ENCODE results near the gene GFRA4.

The GFRA4 gene

GRCh38 chr20:3663031-3663701, at the start of gene GFRA4:
TSS of gene GFRA4 (minus strand) at chr20:3663399. CDS start at chr20:3663399, 0 bp downstream.
- no peak for DNase-seq (ENCODE audit: low read depth in 2 of 2)

GRCh38 chr20:3712279-3712873, 49.2 kb upstream of the GFRA4 start, which contains the start of gene SIGLEC1:
TSS of gene SIGLEC1 (minus strand) at chr20:3712600. CDS start at chr20:3707128, 5,472 bp downstream.
- no peak for DNase-seq (ENCODE audit: low read depth in 2 of 2)

GRCh38 chr20:3711484-3711941, 48.3 kb upstream of the GFRA4 start:
- no peak for DNase-seq (ENCODE audit: low read depth in 2 of 2)

GRCh38 chr20:3710703-3711483, 47.7 kb upstream of the GFRA4 start:
- DNase-seq (ENCODE audit: low read depth in 2 of 2), result peak; percentile 67 to 81

- DNase-seq (ENCODE audit: low read depth in 2 of 2), result no peak
Observed at GRCh38 chr20:3710011-3710466, 46.8 kb upstream of the GFRA4 start.

GRCh38 chr20:3707508-3707899, 44.3 kb upstream of the GFRA4 start:
- no peak for DNase-seq (ENCODE audit: low read depth in 2 of 2)

- DNase-seq (ENCODE audit: low read depth in 2 of 2), result no peak
Observed at GRCh38 chr20:3706774-3707507, 43.7 kb upstream of the GFRA4 start.

GRCh38 chr20:3705970-3706739, 43.0 kb upstream of the GFRA4 start:
- DNase-seq (ENCODE audit: low read depth in 2 of 2), result no peak

- DNase-seq (ENCODE audit: low read depth in 2 of 2), result no peak
Observed at GRCh38 chr20:3705491-3705969, 42.3 kb upstream of the GFRA4 start.

- DNase-seq (ENCODE audit: low read depth in 2 of 2), result no peak
Observed at GRCh38 chr20:3704087-3704486, 40.9 kb upstream of the GFRA4 start.

GRCh38 chr20:3702611-3703391, 39.6 kb upstream of the GFRA4 start:
- DNase-seq (ENCODE audit: low read depth in 2 of 2), result no peak

- no peak for DNase-seq (ENCODE audit: low read depth in 2 of 2)
Observed at GRCh38 chr20:3701061-3701998, 38.1 kb upstream of the GFRA4 start.

GRCh38 chr20:3699037-3699436, 35.8 kb upstream of the GFRA4 start:
- no peak for DNase-seq (ENCODE audit: low read depth in 2 of 2)

GRCh38 chr20:3698591-3699001, 35.4 kb upstream of the GFRA4 start:
- no peak for DNase-seq (ENCODE audit: low read depth in 2 of 2)

GRCh38 chr20:3697588-3698305, 34.5 kb upstream of the GFRA4 start:
- DNase-seq (ENCODE audit: low read depth in 2 of 2), result no peak

GRCh38 chr20:3696745-3697587, 33.8 kb upstream of the GFRA4 start:
- no peak for DNase-seq (ENCODE audit: low read depth in 2 of 2)

- DNase-seq (ENCODE audit: low read depth in 2 of 2), result no peak
Observed at GRCh38 chr20:3696200-3696599, 33.0 kb upstream of the GFRA4 start.
